ENCODE results near the gene ATG101. TPM values are rescaled to one million over a fixed set of nuclear protein-coding genes. Genes with fewer than 3 reads are reported as not detected.

ATG101 gene
- polyA plus RNA-seq, 1 donor (not counting 4 experiments of a cell fraction or from before 2014, with no cell fraction given) = 62.7 TPM

DNA sequence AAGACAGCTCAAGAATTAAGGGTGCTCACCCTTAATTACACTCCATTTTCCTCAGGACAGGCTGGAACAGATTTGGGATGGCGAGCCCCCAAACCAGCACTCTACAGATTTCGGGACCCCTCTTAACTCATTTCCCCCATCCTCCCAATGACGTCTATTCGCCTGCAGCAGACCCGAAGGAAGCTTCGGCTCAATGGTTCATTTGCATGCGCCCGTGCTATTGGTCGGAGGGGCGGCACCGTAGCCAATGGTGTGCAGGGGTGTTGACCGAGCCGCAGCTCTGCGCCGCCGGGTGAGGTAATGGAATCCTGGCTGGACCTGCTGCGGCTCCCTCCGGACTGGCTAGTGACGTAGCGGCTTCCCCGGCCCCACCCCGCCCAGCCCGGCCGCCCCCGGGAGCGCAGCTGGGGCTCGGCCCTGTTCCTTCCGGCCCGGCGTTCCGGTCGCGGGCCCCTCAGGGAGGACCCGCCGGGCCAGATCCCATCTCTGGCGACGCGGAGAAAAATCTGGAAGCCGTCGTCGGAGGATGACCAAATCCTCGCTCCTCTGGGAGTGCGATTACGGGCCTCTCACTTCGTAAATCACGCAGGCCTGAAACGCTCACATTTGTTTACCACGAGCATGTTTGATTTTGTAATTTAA is 36.9 kb upstream of the ATG101 start:
- Histone ChIP-seq H3K9me3 (ENCODE audit: control insufficient read depth, low read depth, low read length) (no peaks in the 10 kb centered on the region), H3K9me1 (ENCODE audit: control insufficient read depth, extremely low read depth, insufficient read depth, low read length) (no peaks in the 10 kb centered on the region), H3K79me2 (ENCODE audit: control insufficient read depth, insufficient read depth, low read length) (no peaks in the 10 kb centered on the region), H3K36me3 (ENCODE audit: control insufficient read depth in 2 of 2, extremely low read depth in 1 of 2, insufficient read depth in 2 of 2, low read length in 2 of 2) (no peaks in the 10 kb centered on the region), H3K4me1 (ENCODE audit: control insufficient read depth, extremely low read depth, insufficient read depth, low read length) (peaks cover 22% of the 10 kb centered on the region), H3K27me3 (ENCODE audit: control insufficient read depth, extremely low read depth, insufficient read depth, low read length) (peaks cover 13% of the 10 kb centered on the region), H3K4me3 (ENCODE audit: control insufficient read depth in 2 of 3, extremely low read depth in 1 of 3, insufficient read depth in 2 of 3, low read depth in 1 of 3, low read length in 3 of 3) (peak overlapping the region; percentile 19 to 66 (median 41)), H3K4me2 (ENCODE audit: control insufficient read depth, extremely low read depth, insufficient read depth, low read depth, low read length) (peak overlapping the region; percentile 97), H3K9ac (ENCODE audit: control insufficient read depth, extremely low read depth, insufficient read depth, low read length) (peak overlapping the region; percentile 80), H3K27ac (ENCODE audit: control insufficient read depth, insufficient read depth, low read length) (peak overlapping the region; percentile 78), H4K20me1 (ENCODE audit: control insufficient read depth, extremely low read depth, insufficient read depth, low read length) (no peaks in the 10 kb centered on the region), H2AFZ (ENCODE audit: control insufficient read depth, low read length) (peak overlapping the region; percentile 83)
- TF ChIP-seq, protein P1, sequence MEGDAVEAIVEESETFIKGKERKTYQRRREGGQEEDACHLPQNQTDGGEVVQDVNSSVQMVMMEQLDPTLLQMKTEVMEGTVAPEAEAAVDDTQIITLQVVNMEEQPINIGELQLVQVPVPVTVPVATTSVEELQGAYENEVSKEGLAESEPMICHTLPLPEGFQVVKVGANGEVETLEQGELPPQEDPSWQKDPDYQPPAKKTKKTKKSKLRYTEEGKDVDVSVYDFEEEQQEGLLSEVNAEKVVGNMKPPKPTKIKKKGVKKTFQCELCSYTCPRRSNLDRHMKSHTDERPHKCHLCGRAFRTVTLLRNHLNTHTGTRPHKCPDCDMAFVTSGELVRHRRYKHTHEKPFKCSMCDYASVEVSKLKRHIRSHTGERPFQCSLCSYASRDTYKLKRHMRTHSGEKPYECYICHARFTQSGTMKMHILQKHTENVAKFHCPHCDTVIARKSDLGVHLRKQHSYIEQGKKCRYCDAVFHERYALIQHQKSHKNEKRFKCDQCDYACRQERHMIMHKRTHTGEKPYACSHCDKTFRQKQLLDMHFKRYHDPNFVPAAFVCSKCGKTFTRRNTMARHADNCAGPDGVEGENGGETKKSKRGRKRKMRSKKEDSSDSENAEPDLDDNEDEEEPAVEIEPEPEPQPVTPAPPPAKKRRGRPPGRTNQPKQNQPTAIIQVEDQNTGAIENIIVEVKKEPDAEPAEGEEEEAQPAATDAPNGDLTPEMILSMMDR (optimal IDR thresholded peaks at IDR 0.05 in 1 of 3, IDR thresholded peaks at IDR 0.05 in 1 of 3, conservative IDR thresholded peaks at IDR 0.05 in 1 of 3; ENCODE audit: extremely low read depth in 1 of 3, insufficient read depth in 2 of 3, low read length in 3 of 3) = no peak
- no peak for TF ChIP-seq EZH2 (IDR thresholded peaks at IDR 0.05; ENCODE audit: low read length)
- dilution Hi-C loops (cut with MboI; ENCODE audit: extremely low pct_ligation_motif_present, low sequenced_read_pairs) = no loop called here
- FAIRE-seq (peak; percentile 73), DNase-seq (ENCODE audit: low read depth, low spot score) (no peak)

DNA sequence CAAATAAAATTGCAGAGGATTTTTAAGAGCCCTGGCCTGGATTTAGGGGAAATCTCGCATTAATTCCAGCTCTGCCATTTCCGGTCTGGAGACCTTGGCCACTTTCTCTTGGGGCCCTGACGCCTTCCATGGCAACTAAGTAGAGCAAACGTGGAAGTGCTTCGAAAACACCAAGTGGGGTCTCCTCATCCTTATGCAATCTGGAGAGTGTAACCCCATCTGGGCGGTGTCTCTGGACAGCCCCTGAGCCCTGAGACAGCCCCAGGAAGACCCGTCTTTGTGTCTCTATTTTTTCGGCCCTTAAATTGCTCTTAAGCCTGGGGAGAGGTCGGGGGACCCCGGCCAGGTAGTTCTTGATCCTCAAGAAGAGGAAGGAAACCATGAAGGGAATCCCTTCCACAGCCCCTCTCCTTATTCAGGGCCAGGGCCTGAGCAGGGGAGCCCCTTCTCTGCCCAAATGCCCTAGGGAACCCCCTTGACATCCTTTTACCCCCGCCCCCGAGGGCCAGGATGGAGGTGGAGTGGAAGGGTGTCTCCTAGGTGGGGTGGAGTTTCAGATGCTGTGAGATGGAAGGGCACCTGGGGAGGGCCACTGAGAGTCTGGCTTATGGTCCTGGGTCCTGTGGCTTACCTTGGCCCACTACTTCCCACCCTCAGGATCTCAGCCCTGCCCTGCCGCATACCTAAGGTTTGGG is 36.2 kb upstream of the ATG101 start:
- Histone ChIP-seq H3K4me3 (ENCODE audit: control insufficient read depth in 2 of 3, extremely low read depth in 1 of 3, insufficient read depth in 2 of 3, low read depth in 1 of 3, low read length in 3 of 3) (peak overlapping the region; percentile 19 to 66 (median 38)), H2AFZ (ENCODE audit: control insufficient read depth, low read length) (peak overlapping the region; percentile 70), H3K27me3 (ENCODE audit: control insufficient read depth, extremely low read depth, insufficient read depth, low read length) (peaks cover 13% of the 10 kb centered on the region), H3K9me3 (ENCODE audit: control insufficient read depth, low read depth, low read length) (no peaks in the 10 kb centered on the region), H4K20me1 (ENCODE audit: control insufficient read depth, extremely low read depth, insufficient read depth, low read length) (no peaks in the 10 kb centered on the region), H3K27ac (ENCODE audit: control insufficient read depth, insufficient read depth, low read length) (peak overlapping the region; percentile 78), H3K79me2 (ENCODE audit: control insufficient read depth, insufficient read depth, low read length) (no peaks in the 10 kb centered on the region), H3K9me1 (ENCODE audit: control insufficient read depth, extremely low read depth, insufficient read depth, low read length) (no peaks in the 10 kb centered on the region), H3K9ac (ENCODE audit: control insufficient read depth, extremely low read depth, insufficient read depth, low read length) (peak overlapping the region; percentile 80), H3K4me2 (ENCODE audit: control insufficient read depth, extremely low read depth, insufficient read depth, low read depth, low read length) (peak overlapping the region; percentile 97), H3K4me1 (ENCODE audit: control insufficient read depth, extremely low read depth, insufficient read depth, low read length) (peaks cover 22% of the 10 kb centered on the region), H3K36me3 (ENCODE audit: control insufficient read depth in 2 of 2, extremely low read depth in 1 of 2, insufficient read depth in 2 of 2, low read length in 2 of 2) (no peaks in the 10 kb centered on the region)
- DNase-seq (ENCODE audit: low read depth, low spot score) (no peak), FAIRE-seq (no peak)
- TF ChIP-seq EZH2 (IDR thresholded peaks at IDR 0.05; ENCODE audit: low read length) = no peak
- TF ChIP-seq, protein P1 (optimal IDR thresholded peaks at IDR 0.05 in 1 of 3, IDR thresholded peaks at IDR 0.05 in 1 of 3, conservative IDR thresholded peaks at IDR 0.05 in 1 of 3; ENCODE audit: extremely low read depth in 1 of 3, insufficient read depth in 2 of 3, low read length in 3 of 3) = no peak
- dilution Hi-C loops (cut with MboI; ENCODE audit: extremely low pct_ligation_motif_present, low sequenced_read_pairs) = no loop called here
